ENCODE measurements around the gene KAT2B. TPM values are rescaled to one million over a fixed set of nuclear protein-coding genes. Genes with fewer than 3 reads are reported as not detected.

KAT2B gene
- total RNA-seq, 1 experiment from 2014 or later: 4.6 TPM

GRCh38 chr3:20077068-20077467 is 36.8 kb downstream of the KAT2B start:
- no TSS peak for BruUV-seq (replicated peaks)
- no peak overlapping the region for H3K27ac ChIP-seq (ENCODE audit: low read depth, low read length, poor library complexity, severe bottlenecking)
- no peaks in the 10 kb centered on the region for H3K9me3 ChIP-seq (ENCODE audit: low read depth, low read length, poor library complexity, severe bottlenecking)
- no peak overlapping the region for H3K4me3 ChIP-seq (ENCODE audit: low read depth, low read length, poor library complexity, severe bottlenecking)
- CTCF ChIA-PET: no interaction called here
- no peaks in the 10 kb centered on the region for H3K27me3 ChIP-seq (replicated peaks; ENCODE audit: insufficient read depth, low read depth, low read length, poor library complexity)
- no peaks in the 10 kb centered on the region for H3K4me1 ChIP-seq (ENCODE audit: insufficient read depth, low read length, poor library complexity, severe bottlenecking)
- DNase-seq (ENCODE audit: low spot score): no peak
- TF ChIP-seq CTCF (conservative IDR thresholded peaks at IDR 0.05; ENCODE audit: low read depth, low read length) (no peak), EZH2 (IDR thresholded peaks at IDR 0.05; ENCODE audit: borderline replicate concordance, low read depth, low read length, poor library complexity, severe bottlenecking) (no peak)
- POLR2A ChIA-PET (ENCODE audit: low non-redundant PET): no interaction called here
- intact Hi-C loops (cut with micrococcal nuclease; ENCODE audit: unreplicated experiment): no loop called here
- no peaks in the 10 kb centered on the region for H3K36me3 ChIP-seq (ENCODE audit: insufficient read depth, low read length, poor library complexity, severe bottlenecking)

- intact Hi-C loops (cut with micrococcal nuclease; ENCODE audit: unreplicated experiment): no loop called here
- CTCF ChIA-PET: no interaction called here
- H3K27ac ChIP-seq (ENCODE audit: low read depth, low read length, poor library complexity, severe bottlenecking): no peak overlapping the region
- H3K9me3 ChIP-seq (ENCODE audit: low read depth, low read length, poor library complexity, severe bottlenecking): no peaks in the 10 kb centered on the region
- TF ChIP-seq EZH2 (IDR thresholded peaks at IDR 0.05; ENCODE audit: borderline replicate concordance, low read depth, low read length, poor library complexity, severe bottlenecking) (no peak), CTCF (conservative IDR thresholded peaks at IDR 0.05; ENCODE audit: low read depth, low read length) (no peak)
- no peaks in the 10 kb centered on the region for H3K27me3 ChIP-seq (replicated peaks; ENCODE audit: insufficient read depth, low read depth, low read length, poor library complexity)
- H3K36me3 ChIP-seq (ENCODE audit: insufficient read depth, low read length, poor library complexity, severe bottlenecking): no peaks in the 10 kb centered on the region
- POLR2A ChIA-PET (ENCODE audit: low non-redundant PET): no interaction called here
- DNase-seq (ENCODE audit: low spot score): no peak
- no peaks in the 10 kb centered on the region for H3K4me1 ChIP-seq (ENCODE audit: insufficient read depth, low read length, poor library complexity, severe bottlenecking)
- no peak overlapping the region for H3K4me3 ChIP-seq (ENCODE audit: low read depth, low read length, poor library complexity, severe bottlenecking)
- no TSS peak for BruUV-seq (replicated peaks)
Observed at GRCh38 chr3:20078194-20078714, 38.0 kb downstream of the KAT2B start.

- Histone ChIP-seq H3K27ac (ENCODE audit: low read depth, low read length, poor library complexity, severe bottlenecking) (no peak overlapping the region), H3K4me3 (ENCODE audit: low read depth, low read length, poor library complexity, severe bottlenecking) (no peak overlapping the region), H3K27me3 (replicated peaks; ENCODE audit: insufficient read depth, low read depth, low read length, poor library complexity) (no peaks in the 10 kb centered on the region), H3K9me3 (ENCODE audit: low read depth, low read length, poor library complexity, severe bottlenecking) (no peaks in the 10 kb centered on the region), H3K4me1 (ENCODE audit: insufficient read depth, low read length, poor library complexity, severe bottlenecking) (no peaks in the 10 kb centered on the region), H3K36me3 (ENCODE audit: insufficient read depth, low read length, poor library complexity, severe bottlenecking) (no peaks in the 10 kb centered on the region)
- ChIA-PET POLR2A (ENCODE audit: low non-redundant PET) (no interaction called here), CTCF (no interaction called here)
- TF ChIP-seq EZH2 (IDR thresholded peaks at IDR 0.05; ENCODE audit: borderline replicate concordance, low read depth, low read length, poor library complexity, severe bottlenecking): no peak
- no peak for TF ChIP-seq CTCF (conservative IDR thresholded peaks at IDR 0.05; ENCODE audit: low read depth, low read length)
- BruUV-seq (replicated peaks): no TSS peak
- intact Hi-C loops (cut with micrococcal nuclease; ENCODE audit: unreplicated experiment): no loop called here
- no peak for DNase-seq (ENCODE audit: low spot score)
Observed at GRCh38 chr3:20079621-20080020, 39.4 kb downstream of the KAT2B start.
